ENCODE results near the gene AMIGO1.

AMIGO1 gene

GRCh38 chr1:109532365-109533136, 23.0 kb upstream of the AMIGO1 start:
- peak; percentile 91 for DNase-seq

- DNase-seq: no peak
Measured at GRCh38 chr1:109531826-109532364, 22.4 kb upstream of the AMIGO1 start.

- DNase-seq: no peak
Measured at GRCh38 chr1:109531380-109531779, 21.9 kb upstream of the AMIGO1 start.

GRCh38 chr1:109530457-109531087, 21.0 kb upstream of the AMIGO1 start:
- no peak for DNase-seq

- no peak for DNase-seq
Measured at GRCh38 chr1:109529881-109530456, 20.4 kb upstream of the AMIGO1 start.

- DNase-seq: no peak
Measured at GRCh38 chr1:109528712-109529111, 19.2 kb upstream of the AMIGO1 start.

GRCh38 chr1:109527846-109528695, 18.5 kb upstream of the AMIGO1 start:
- no peak for DNase-seq

GRCh38 chr1:109527098-109527811, 17.7 kb upstream of the AMIGO1 start:
- DNase-seq: no peak

GRCh38 chr1:109523706-109524105, 14.2 kb upstream of the AMIGO1 start:
- DNase-seq: no peak

GRCh38 chr1:109522026-109522425, 12.5 kb upstream of the AMIGO1 start:
- DNase-seq: no peak

- no peak for DNase-seq
Measured at GRCh38 chr1:109521002-109521951, 11.8 kb upstream of the AMIGO1 start.

- no peak for DNase-seq
Measured at GRCh38 chr1:109517337-109517736, 7.8 kb upstream of the AMIGO1 start.

- DNase-seq: no peak
Measured at GRCh38 chr1:109516872-109517271, 7.3 kb upstream of the AMIGO1 start.

GRCh38 chr1:109514846-109515245, 5.3 kb upstream of the AMIGO1 start:
- DNase-seq: no peak

GRCh38 chr1:109513110-109513710, 3.7 kb upstream of the AMIGO1 start:
- DNase-seq: no peak

GRCh38 chr1:109508873-109509175, 703 bp downstream of the AMIGO1 start:
- DNase-seq: no peak

GRCh38 chr1:109508001-109508872, 1.3 kb downstream of the AMIGO1 start:
- no peak for DNase-seq

- no peak for DNase-seq
Measured at GRCh38 chr1:109504974-109505373, 4.6 kb downstream of the AMIGO1 start.

GRCh38 chr1:109503935-109504334, 5.6 kb downstream of the AMIGO1 start:
- no peak for DNase-seq

- DNase-seq: peak; percentile 19
Measured at GRCh38 chr1:109502364-109502851, 7.1 kb downstream of the AMIGO1 start.
